ENCODE data around the gene TFR2. TPM values are rescaled to one million over a fixed set of nuclear protein-coding genes. Genes with fewer than 3 reads are reported as not detected.

Gene TFR2
- total RNA-seq, 1 donor from 2014 or later: 5.9 TPM

DNA sequence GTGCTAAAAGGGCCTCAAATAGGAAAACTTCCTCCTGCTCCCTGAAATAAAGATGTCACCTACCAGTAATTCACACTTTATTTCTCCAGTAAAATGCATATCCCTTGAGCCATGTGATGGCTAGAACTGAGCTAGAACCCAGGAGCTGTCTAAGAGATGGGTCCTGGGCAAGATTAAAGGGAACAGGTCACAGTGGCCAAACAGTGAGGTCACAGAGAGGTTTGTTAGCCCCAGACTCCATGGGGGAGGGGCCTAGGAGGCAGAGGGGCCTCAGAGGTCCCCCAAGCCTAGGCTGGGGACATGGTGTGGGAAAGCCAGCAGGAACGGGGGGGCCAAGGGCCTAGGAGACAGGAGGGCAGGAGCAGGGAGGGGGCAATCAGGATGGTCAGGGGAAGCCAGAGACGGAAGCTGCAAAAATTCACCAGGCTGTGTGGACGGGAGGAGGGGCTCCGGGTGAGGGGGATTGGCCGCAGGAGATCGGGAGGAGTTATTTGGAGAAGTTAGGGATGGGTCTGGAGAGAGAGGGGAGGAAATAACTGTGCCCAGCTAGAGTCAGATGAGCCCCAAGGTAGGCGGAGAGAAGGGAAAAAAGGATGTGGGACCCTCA, 51.9 kb downstream of the TFR2 start:
- TF ChIP-seq CTCF (conservative IDR thresholded peaks at IDR 0.05; ENCODE audit: low read depth, low read length): no peak
- no peak for DNase-seq (ENCODE audit: low read depth)
- no peak overlapping the region for H3K4me3 ChIP-seq (ENCODE audit: low read depth, low read length)

DNA sequence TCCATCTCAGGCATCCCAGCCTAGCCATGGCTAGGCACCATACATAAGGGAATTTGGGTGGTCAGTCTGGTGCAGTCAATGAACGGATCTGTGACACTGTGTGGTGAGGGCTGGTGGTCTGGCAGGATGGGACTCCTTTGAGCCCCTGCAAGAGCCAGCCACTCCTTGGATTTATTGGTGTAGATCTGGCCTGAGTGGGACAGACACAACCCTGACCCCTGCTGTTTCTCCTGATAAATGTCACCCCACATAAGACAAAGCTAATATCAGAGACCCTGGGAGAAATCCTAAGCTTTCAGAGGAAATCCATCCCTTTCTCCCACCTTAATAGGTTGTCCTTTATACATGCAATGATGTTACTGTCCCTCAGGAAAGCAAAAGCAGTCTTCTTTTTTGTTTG, 52.9 kb downstream of the TFR2 start:
- TF ChIP-seq CTCF (conservative IDR thresholded peaks at IDR 0.05; ENCODE audit: low read depth, low read length): peak; percentile 54
- DNase-seq (ENCODE audit: low read depth): no peak

DNA sequence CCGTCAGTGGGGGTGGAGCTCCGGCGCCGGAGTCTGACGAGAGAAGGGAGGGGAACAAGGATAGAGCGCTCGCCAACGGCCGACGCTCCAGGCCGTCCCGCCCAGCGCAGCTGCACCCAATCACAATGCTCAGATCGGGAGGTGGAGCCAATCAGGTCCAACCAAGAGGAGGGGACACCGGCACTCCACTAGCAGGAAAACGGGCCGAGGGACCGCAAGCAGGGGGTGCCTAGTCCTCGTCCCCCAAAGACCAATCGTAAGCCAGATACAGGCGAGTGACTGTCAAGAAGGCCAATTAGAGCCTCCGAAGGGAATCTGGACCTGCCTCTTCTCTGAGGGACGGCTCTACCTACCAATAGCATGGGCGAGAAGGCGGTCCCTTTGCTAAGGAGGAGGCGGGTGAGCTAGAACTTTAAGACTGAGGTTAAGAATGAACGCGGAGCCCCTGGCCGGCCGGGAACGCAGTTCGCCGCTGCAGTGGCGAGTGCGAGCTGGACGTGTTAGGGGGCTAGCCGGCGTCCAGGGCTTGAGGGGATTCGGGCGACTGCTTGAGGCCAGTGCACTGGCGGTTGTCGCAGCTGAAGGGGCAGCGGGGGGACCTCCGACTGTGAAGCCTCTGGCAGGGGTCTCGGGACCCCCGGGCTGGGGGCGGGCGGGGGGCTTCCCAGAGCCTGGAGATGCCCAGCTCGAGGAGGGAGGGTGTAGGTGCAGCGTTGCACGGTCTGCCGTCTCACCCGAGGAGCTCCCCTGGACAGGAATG, 54.9 kb downstream of the TFR2 start, which contains the start of gene FBXO24:
FBXO24 (plus strand) TSS at position 63 of the 760 bp plus-strand sequence; CDS start at position 361, 298 bp downstream.
- no peak for TF ChIP-seq CTCF (conservative IDR thresholded peaks at IDR 0.05; ENCODE audit: low read depth, low read length)
- peak; percentile 98 for DNase-seq (ENCODE audit: low read depth)
- peak within 1 kb of the TSS; percentile 71 for H3K4me3 ChIP-seq (ENCODE audit: low read depth, low read length)

More for the DNA sequence above, 52.9 kb downstream of the TFR2 start:
- H3K4me3 ChIP-seq (ENCODE audit: low read depth, low read length): no peak overlapping the region

- peak within 1 kb of the TSS; percentile 71 for H3K4me3 ChIP-seq (ENCODE audit: low read depth, low read length)
- no peak for DNase-seq (ENCODE audit: low read depth)
- no peak for TF ChIP-seq CTCF (conservative IDR thresholded peaks at IDR 0.05; ENCODE audit: low read depth, low read length)
Measured at GRCh38 chr7:100585511-100586265, 55.7 kb downstream of the TFR2 start, which contains the start of gene LRCH4. Gene LRCH4 (minus strand): TSS chr7:100586129. CDS start chr7:100586100, 29 bp downstream.

DNA sequence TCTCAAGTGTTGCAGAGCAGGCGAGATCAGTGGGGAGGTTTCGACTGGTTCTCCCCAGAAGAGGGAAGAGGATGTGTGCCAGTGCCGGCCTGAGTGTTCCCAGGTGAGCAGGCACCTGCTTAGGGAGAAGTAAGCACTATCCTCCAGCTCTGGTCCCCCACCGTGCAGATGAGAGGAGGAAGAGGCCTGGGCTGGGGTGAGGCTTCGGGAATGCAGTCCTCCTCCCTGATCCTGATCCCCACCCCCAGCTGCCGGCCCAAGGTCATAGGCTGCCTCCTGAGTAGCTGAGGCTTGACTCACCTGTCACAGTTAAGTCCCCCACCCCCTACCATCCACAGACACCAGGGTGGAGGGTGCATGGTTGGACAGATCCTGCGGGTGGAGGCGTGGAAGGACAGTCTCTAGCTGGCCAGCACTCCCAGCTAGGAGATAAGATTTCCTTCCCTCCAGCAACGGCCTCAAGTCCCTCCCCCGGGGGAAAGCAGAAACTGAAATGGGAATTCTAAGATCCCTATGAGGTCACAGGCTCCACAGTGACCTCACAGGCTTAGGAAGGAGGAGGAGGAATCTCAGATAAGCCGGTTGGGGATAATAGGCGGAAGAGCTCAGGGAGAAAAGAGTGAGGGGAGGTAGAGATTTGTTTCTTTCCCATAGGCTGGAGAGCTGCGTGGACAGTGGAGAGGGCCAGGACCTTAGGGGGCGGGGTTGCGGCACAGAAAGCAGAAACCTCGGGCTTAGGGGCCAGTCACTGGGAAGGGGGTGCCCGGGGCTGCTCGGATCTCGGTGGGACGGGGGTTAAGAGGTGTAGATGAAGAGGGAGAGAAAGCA, 56.5 kb downstream of the TFR2 start:
- no peak for TF ChIP-seq CTCF (conservative IDR thresholded peaks at IDR 0.05; ENCODE audit: low read depth, low read length)
- peak overlapping the region; percentile 70 for H3K4me3 ChIP-seq (ENCODE audit: low read depth, low read length)
- DNase-seq (ENCODE audit: low read depth): no peak

GRCh38 chr7:100584054-100584682, 57.2 kb downstream of the TFR2 start:
- H3K4me3 ChIP-seq (ENCODE audit: low read depth, low read length): peak overlapping the region; percentile 70
- no peak for TF ChIP-seq CTCF (conservative IDR thresholded peaks at IDR 0.05; ENCODE audit: low read depth, low read length)
- DNase-seq (ENCODE audit: low read depth): no peak

Measured in epithelial cell of proximal tubule (primary cell).